ENCODE data around the gene CNTNAP5. TPM values are rescaled to one million over a fixed set of nuclear protein-coding genes. Genes with fewer than 3 reads are reported as not detected.

The CNTNAP5 gene
- total RNA-seq, 2 experiments from 2014 or later, result not detected

GRCh38 chr2:124798551-124798950 lies 773.5 kb downstream of the CNTNAP5 start:
- ChIA-PET CTCF (no interaction called here), POLR2A (no interaction called here)
- H3K27ac ChIP-seq (ENCODE audit: low read depth in 1 of 2, low read length in 2 of 2), result no peak overlapping the region
- H3K9me3 ChIP-seq (ENCODE audit: control insufficient read depth in 1 of 2, insufficient read depth in 1 of 2, low read length in 2 of 2), result peaks cover 0 to 4% of the 10 kb centered on the region in 2 experiments
- no peak overlapping the region for H3K4me3 Mint-ChIP-seq
- H3K27ac Mint-ChIP-seq, result no peak overlapping the region
- ATAC-seq (ENCODE audit: poor library complexity), result no peak
- H3K4me3 ChIP-seq (ENCODE audit: low read length), result no peak overlapping the region
- TF ChIP-seq, protein P1, sequence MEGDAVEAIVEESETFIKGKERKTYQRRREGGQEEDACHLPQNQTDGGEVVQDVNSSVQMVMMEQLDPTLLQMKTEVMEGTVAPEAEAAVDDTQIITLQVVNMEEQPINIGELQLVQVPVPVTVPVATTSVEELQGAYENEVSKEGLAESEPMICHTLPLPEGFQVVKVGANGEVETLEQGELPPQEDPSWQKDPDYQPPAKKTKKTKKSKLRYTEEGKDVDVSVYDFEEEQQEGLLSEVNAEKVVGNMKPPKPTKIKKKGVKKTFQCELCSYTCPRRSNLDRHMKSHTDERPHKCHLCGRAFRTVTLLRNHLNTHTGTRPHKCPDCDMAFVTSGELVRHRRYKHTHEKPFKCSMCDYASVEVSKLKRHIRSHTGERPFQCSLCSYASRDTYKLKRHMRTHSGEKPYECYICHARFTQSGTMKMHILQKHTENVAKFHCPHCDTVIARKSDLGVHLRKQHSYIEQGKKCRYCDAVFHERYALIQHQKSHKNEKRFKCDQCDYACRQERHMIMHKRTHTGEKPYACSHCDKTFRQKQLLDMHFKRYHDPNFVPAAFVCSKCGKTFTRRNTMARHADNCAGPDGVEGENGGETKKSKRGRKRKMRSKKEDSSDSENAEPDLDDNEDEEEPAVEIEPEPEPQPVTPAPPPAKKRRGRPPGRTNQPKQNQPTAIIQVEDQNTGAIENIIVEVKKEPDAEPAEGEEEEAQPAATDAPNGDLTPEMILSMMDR (IDR thresholded peaks at IDR 0.05), result no peak
- no peaks in the 10 kb centered on the region for H3K36me3 ChIP-seq (ENCODE audit: insufficient read depth, low read length)
- DNase-seq, result no peak
- H3K27me3 Mint-ChIP-seq, result no peaks in the 10 kb centered on the region
- intact Hi-C loops (cut with DNase I, micrococcal nuclease), result no loop called here
- H3K36me3 Mint-ChIP-seq (ENCODE audit: low read depth), result no peaks in the 10 kb centered on the region
- no peaks in the 10 kb centered on the region for H3K27me3 ChIP-seq (ENCODE audit: control insufficient read depth in 1 of 2, insufficient read depth in 2 of 2, low read length in 2 of 2)
- no peaks in the 10 kb centered on the region for H3K4me1 ChIP-seq (ENCODE audit: insufficient read depth, low read length)
- H3K4me1 Mint-ChIP-seq (ENCODE audit: low read depth), result no peaks in the 10 kb centered on the region
- H3K9me3 Mint-ChIP-seq, result no peaks in the 10 kb centered on the region

GRCh38 chr2:124804014-124804940 lies 779.2 kb downstream of the CNTNAP5 start:
- no peaks in the 10 kb centered on the region for H3K27me3 ChIP-seq (ENCODE audit: control insufficient read depth in 1 of 2, insufficient read depth in 2 of 2, low read length in 2 of 2)
- Mint-ChIP-seq H3K9me3 (no peaks in the 10 kb centered on the region), H3K27ac (no peak overlapping the region), H3K4me1 (ENCODE audit: low read depth) (no peaks in the 10 kb centered on the region), H3K36me3 (ENCODE audit: low read depth) (no peaks in the 10 kb centered on the region), H3K27me3 (no peaks in the 10 kb centered on the region), H3K4me3 (no peak overlapping the region)
- CTCF ChIA-PET, result no interaction called here
- H3K36me3 ChIP-seq (ENCODE audit: insufficient read depth, low read length), result no peaks in the 10 kb centered on the region
- no peaks in the 10 kb centered on the region for H3K9me3 ChIP-seq (ENCODE audit: control insufficient read depth in 1 of 2, insufficient read depth in 1 of 2, low read length in 2 of 2)
- H3K4me3 ChIP-seq (ENCODE audit: low read length), result no peak overlapping the region
- H3K27ac ChIP-seq (ENCODE audit: low read depth in 1 of 2, low read length in 2 of 2), result no peak overlapping the region
- POLR2A ChIA-PET, result no interaction called here
- intact Hi-C loops (cut with DNase I, micrococcal nuclease), result no loop called here
- ATAC-seq (ENCODE audit: poor library complexity) (no peak), DNase-seq (peak in 2 of 14 experiments; percentile 4 to 6)
- TF ChIP-seq, protein P1 (IDR thresholded peaks at IDR 0.05), result peak; percentile 26
- H3K4me1 ChIP-seq (ENCODE audit: insufficient read depth, low read length), result no peaks in the 10 kb centered on the region

GRCh38 chr2:124805060-124805459 lies 780.0 kb downstream of the CNTNAP5 start:
- Histone ChIP-seq H3K9me3 (ENCODE audit: control insufficient read depth in 1 of 2, insufficient read depth in 1 of 2, low read length in 2 of 2) (no peaks in the 10 kb centered on the region), H3K4me3 (ENCODE audit: low read length) (no peak overlapping the region), H3K4me1 (ENCODE audit: insufficient read depth, low read length) (no peaks in the 10 kb centered on the region), H3K27ac (ENCODE audit: low read depth in 1 of 2, low read length in 2 of 2) (no peak overlapping the region), H3K36me3 (ENCODE audit: insufficient read depth, low read length) (no peaks in the 10 kb centered on the region), H3K27me3 (ENCODE audit: control insufficient read depth in 1 of 2, insufficient read depth in 2 of 2, low read length in 2 of 2) (no peaks in the 10 kb centered on the region)
- DNase-seq, result no peak
- ChIA-PET POLR2A (no interaction called here), CTCF (no interaction called here)
- TF ChIP-seq, protein P1 (IDR thresholded peaks at IDR 0.05), result no peak
- H3K36me3 Mint-ChIP-seq (ENCODE audit: low read depth), result no peaks in the 10 kb centered on the region
- no peak overlapping the region for H3K27ac Mint-ChIP-seq
- H3K4me1 Mint-ChIP-seq (ENCODE audit: low read depth), result no peaks in the 10 kb centered on the region
- intact Hi-C loops (cut with DNase I, micrococcal nuclease), result no loop called here
- no peaks in the 10 kb centered on the region for H3K27me3 Mint-ChIP-seq
- no peak overlapping the region for H3K4me3 Mint-ChIP-seq
- ATAC-seq (ENCODE audit: poor library complexity), result no peak
- peaks cover 2% of the 10 kb centered on the region for H3K9me3 Mint-ChIP-seq
